ENCODE data around the gene XXYLT1.

DNA sequence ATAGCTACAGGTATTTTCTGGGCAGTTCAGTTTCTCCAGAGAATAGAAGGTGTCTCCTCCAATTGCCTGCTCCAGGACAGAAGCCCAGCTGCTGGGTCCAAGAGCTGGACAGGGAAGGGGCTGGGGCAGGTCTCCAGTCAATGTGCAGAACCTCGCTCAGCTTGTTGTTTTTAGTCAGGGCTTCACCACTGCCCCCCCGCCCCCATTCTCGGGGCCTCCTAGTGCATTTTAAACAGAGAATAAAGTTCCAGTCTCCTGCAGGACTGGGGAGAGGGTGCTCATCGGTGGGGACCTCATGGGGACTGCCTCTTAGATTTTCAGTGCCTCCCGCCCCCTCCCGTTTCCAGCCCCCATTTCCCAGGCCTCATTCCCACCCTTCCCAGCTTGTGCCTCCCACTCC lies 216.6 kb downstream of the XXYLT1 start:
- no peak for TF ChIP-seq SIN3A (conservative IDR thresholded peaks at IDR 0.05 in 1 of 2, IDR thresholded peaks at IDR 0.05 in 1 of 2; ENCODE audit: low read depth in 1 of 2, low read length in 2 of 2)
- TF ChIP-seq, protein P1, sequence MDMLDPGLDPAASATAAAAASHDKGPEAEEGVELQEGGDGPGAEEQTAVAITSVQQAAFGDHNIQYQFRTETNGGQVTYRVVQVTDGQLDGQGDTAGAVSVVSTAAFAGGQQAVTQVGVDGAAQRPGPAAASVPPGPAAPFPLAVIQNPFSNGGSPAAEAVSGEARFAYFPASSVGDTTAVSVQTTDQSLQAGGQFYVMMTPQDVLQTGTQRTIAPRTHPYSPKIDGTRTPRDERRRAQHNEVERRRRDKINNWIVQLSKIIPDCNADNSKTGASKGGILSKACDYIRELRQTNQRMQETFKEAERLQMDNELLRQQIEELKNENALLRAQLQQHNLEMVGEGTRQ (IDR thresholded peaks at IDR 0.05; ENCODE audit: low read length), result no peak
